Fibroblast of upper back skin (primary cell): Measurements from ENCODE around the gene CCDC12.

Source experiments
- DNase-seq: peaks from one replicate; pipeline ENCODE4 v3.0.0-alpha.2; 2013

The CCDC12 gene

GRCh38 chr3:47007482-47008233, 31.1 kb upstream of the CCDC12 start:
- no peak for DNase-seq

GRCh38 chr3:47007001-47007400, 30.5 kb upstream of the CCDC12 start:
- no peak for DNase-seq

- DNase-seq = no peak
Observed at GRCh38 chr3:47006145-47006651, 29.7 kb upstream of the CCDC12 start.

GRCh38 chr3:47005212-47006144, 28.9 kb upstream of the CCDC12 start:
- DNase-seq = no peak

- no peak for DNase-seq
Observed at GRCh38 chr3:47004369-47005211, 28.0 kb upstream of the CCDC12 start.

GRCh38 chr3:47003461-47004368, 27.2 kb upstream of the CCDC12 start:
- no peak for DNase-seq

GRCh38 chr3:47003056-47003410, 26.5 kb upstream of the CCDC12 start:
- no peak for DNase-seq

- DNase-seq = no peak
Observed at GRCh38 chr3:47002171-47003055, 25.9 kb upstream of the CCDC12 start.

- DNase-seq = no peak
Observed at GRCh38 chr3:47001731-47002170, 25.2 kb upstream of the CCDC12 start.

GRCh38 chr3:47000922-47001730, 24.6 kb upstream of the CCDC12 start:
- no peak for DNase-seq

GRCh38 chr3:47000198-47000815, 23.8 kb upstream of the CCDC12 start:
- no peak for DNase-seq

GRCh38 chr3:46999516-47000197, 23.1 kb upstream of the CCDC12 start:
- DNase-seq = no peak

GRCh38 chr3:46998852-46999515, 22.4 kb upstream of the CCDC12 start:
- no peak for DNase-seq

- peak; percentile 24 for DNase-seq
Observed at GRCh38 chr3:46998121-46998851, 21.7 kb upstream of the CCDC12 start.

- DNase-seq = no peak
Observed at GRCh38 chr3:46997453-46998091, 21.0 kb upstream of the CCDC12 start.

GRCh38 chr3:46996689-46997452, 20.3 kb upstream of the CCDC12 start:
- DNase-seq = peak; percentile 23
